Natural killer cell (primary cell): Measurements from ENCODE around the gene GALNT2. TPM values are rescaled to one million over a fixed set of nuclear protein-coding genes. Genes with fewer than 3 reads are reported as not detected.

Experiments used
- ATAC-seq, 3 donors: fragments of 150-1000 bp in 2 of 3; fragments of 200-7000 bp in 1 of 3; cut with Tn5 transposase; 1 replicate in 1 of 3; 2 replicates in 2 of 3; pipeline ENCODE4 v1.10.0; 2021; ENCODE audit warnings: mild to moderate bottlenecking in 2 of 3, moderate library complexity in 2 of 3
- DNase-seq, 2 donors: peaks; one replicate each; pipeline versions ENCODE4 v3.0.0 to v3.0.0-alpha.2; 2013 to 2021; ENCODE audit warnings: mixed read lengths in 1 of 2
- H3K27ac ChIP-seq: one replicate; pipeline ENCODE4 v1.5.1; 2013; ENCODE audit warnings: mild to moderate bottlenecking, low read length
- H3K27me3 ChIP-seq: one replicate; pipeline ENCODE4 v1.6.1; 2013; ENCODE audit warnings: low read length; ENCODE audit not compliant: control insufficient read depth, insufficient read depth
- H3K36me3 ChIP-seq: one replicate; pipeline ENCODE4 v1.6.1; 2013; ENCODE audit warnings: low read length; ENCODE audit not compliant: control insufficient read depth, insufficient read depth
- H3K4me1 ChIP-seq: one replicate; pipeline ENCODE4 v1.6.1; 2013; ENCODE audit warnings: low read length; ENCODE audit not compliant: control insufficient read depth, insufficient read depth
- H3K4me3 ChIP-seq: one replicate; pipeline ENCODE4 v1.5.1; 2013; ENCODE audit warnings: low read length
- H3K9me3 ChIP-seq: one replicate; pipeline ENCODE4 v1.6.1; 2013; ENCODE audit warnings: low read length; ENCODE audit not compliant: control insufficient read depth, insufficient read depth
- H3K27ac Mint-ChIP-seq, 2 donors: one replicate each; pipeline ENCODE4 v1.8.0; 2022; ENCODE audit warnings: mild to moderate bottlenecking in 2 of 2, mixed read lengths in 2 of 2, moderate library complexity in 1 of 2
- H3K27me3 Mint-ChIP-seq, 2 donors: one replicate each; pipeline ENCODE4 v1.8.0; 2022; ENCODE audit warnings: low read depth in 2 of 2, mixed read lengths in 2 of 2
- H3K36me3 Mint-ChIP-seq: one replicate; pipeline ENCODE4 v1.8.0; 2022; ENCODE audit warnings: mixed read lengths
- H3K4me1 Mint-ChIP-seq, 2 donors: one replicate each; pipeline ENCODE4 v1.8.0; 2022; ENCODE audit warnings: mixed read lengths in 2 of 2
- H3K4me3 Mint-ChIP-seq: one replicate; pipeline ENCODE4 v1.8.0; 2022; ENCODE audit warnings: mild to moderate bottlenecking, moderate library complexity, mixed read lengths
- H3K9me3 Mint-ChIP-seq, 2 donors: one replicate each; pipeline ENCODE4 v1.8.0; 2022; ENCODE audit warnings: mixed read lengths in 2 of 2
- CTCF ChIP-seq: fragments of 200-600 bp; IDR thresholded peaks from one replicate; pipeline ENCODE4 v1.8.0; 2022; ENCODE audit warnings: antibody characterized with exemption
- WGBS: methylation state at CpG from one replicate; pipeline ENCODE4 v1.1.7; 2013; ENCODE audit warnings: missing lambda C conversion rate; ENCODE audit not compliant: insufficient coverage; 5-methylcytosine and 5-hydroxymethylcytosine counted together
- intact Hi-C: fragments of 100-400 bp; cut with micrococcal nuclease; formaldehyde crosslinking; loops from one replicate; pipeline ENCODE4 v1.14.2; 2022
- total RNA-seq, 4 donors: library from RNA; stranded (reverse); fragments of 120-200 nt in 1 of 4; gene quantifications; one replicate each; pipeline versions ENCODE4 v1.2.3 to v1.2.4, GENCODE V29; 2013 to 2022

GALNT2 gene
- total RNA-seq, 3 donors from 2014 or later (not counting 1 experiment from before 2014, with no cell fraction given), result 31.2 to 53.6 (median 47.3) TPM

DNA sequence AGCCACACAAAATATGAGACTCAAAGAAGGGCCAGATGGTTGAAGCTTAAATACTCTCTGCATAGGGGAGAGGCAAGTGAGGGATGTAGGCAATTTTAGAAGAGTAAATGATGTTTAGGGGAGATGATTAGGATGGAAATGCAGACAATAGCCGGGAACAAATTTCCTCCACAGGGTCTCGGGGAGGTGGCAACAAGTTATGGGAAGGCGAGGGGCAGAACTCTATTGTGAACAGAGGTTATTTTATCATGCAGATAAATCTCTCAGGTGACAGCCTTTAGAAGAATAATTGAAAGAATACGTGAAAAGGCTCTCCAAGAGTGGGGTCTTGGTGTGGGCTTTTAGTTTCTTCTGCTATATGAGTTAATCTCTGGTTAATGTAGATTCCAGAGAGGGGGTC, 166.7 kb downstream of the GALNT2 start:
- no peak for ATAC-seq
- H3K9me3 Mint-ChIP-seq, result no peaks in the 10 kb centered on the region
- H3K36me3 Mint-ChIP-seq, result no peaks in the 10 kb centered on the region
- no peak for TF ChIP-seq CTCF
- intact Hi-C loops, result no loop called here
- DNase-seq, result no peak
- Histone ChIP-seq H3K27me3 (no peaks in the 10 kb centered on the region), H3K27ac (no peak overlapping the region), H3K4me3 (no peak overlapping the region), H3K4me1 (peaks cover 5% of the 10 kb centered on the region), H3K9me3 (no peaks in the 10 kb centered on the region), H3K36me3 (peaks cover 6% of the 10 kb centered on the region)
- peaks cover 20 to 22% of the 10 kb centered on the region in 2 donors for H3K4me1 Mint-ChIP-seq
- WGBS, result 98% methylated on average over 4 of the region's 4 CpGs
- no peaks in the 10 kb centered on the region for H3K27me3 Mint-ChIP-seq
- H3K27ac Mint-ChIP-seq, result no peak overlapping the region
- no peak overlapping the region for H3K4me3 Mint-ChIP-seq

GRCh38 chr1:230235876-230236275, 168.8 kb downstream of the GALNT2 start:
- Mint-ChIP-seq H3K27me3 (no peaks in the 10 kb centered on the region), H3K4me3 (no peak overlapping the region), H3K4me1 (peaks cover 15 to 19% of the 10 kb centered on the region in 2 donors), H3K36me3 (no peaks in the 10 kb centered on the region), H3K9me3 (peaks cover 0 to 3% of the 10 kb centered on the region in 2 donors), H3K27ac (no peak overlapping the region)
- H3K9me3 ChIP-seq, result no peaks in the 10 kb centered on the region
- no peak overlapping the region for H3K4me3 ChIP-seq
- H3K27me3 ChIP-seq, result no peaks in the 10 kb centered on the region
- ATAC-seq (no peak), DNase-seq (no peak)
- H3K4me1 ChIP-seq, result peaks cover 4% of the 10 kb centered on the region
- intact Hi-C loops, result no loop called here
- H3K36me3 ChIP-seq, result peaks cover 6% of the 10 kb centered on the region
- H3K27ac ChIP-seq, result no peak overlapping the region
- TF ChIP-seq CTCF, result no peak
- 94% methylated on average over 7 of the region's 7 CpGs for WGBS

- H3K27ac Mint-ChIP-seq, result no peak overlapping the region
- H3K27me3 Mint-ChIP-seq, result no peaks in the 10 kb centered on the region
- Histone ChIP-seq H3K4me1 (no peaks in the 10 kb centered on the region), H3K27me3 (no peaks in the 10 kb centered on the region), H3K36me3 (peaks cover 6% of the 10 kb centered on the region), H3K9me3 (no peaks in the 10 kb centered on the region), H3K27ac (no peak overlapping the region), H3K4me3 (no peak overlapping the region)
- 95% methylated on average over 10 of the region's 11 CpGs for WGBS
- no peaks in the 10 kb centered on the region for H3K36me3 Mint-ChIP-seq
- TF ChIP-seq CTCF, result no peak
- no peak overlapping the region for H3K4me3 Mint-ChIP-seq
- H3K4me1 Mint-ChIP-seq, result peaks cover 9 to 16% of the 10 kb centered on the region in 2 donors
- DNase-seq (no peak), ATAC-seq (no peak)
- intact Hi-C loops, result no loop called here
- peaks cover 0 to 7% of the 10 kb centered on the region in 2 donors for H3K9me3 Mint-ChIP-seq
Measured at GRCh38 chr1:230236301-230237008, 169.4 kb downstream of the GALNT2 start.

DNA sequence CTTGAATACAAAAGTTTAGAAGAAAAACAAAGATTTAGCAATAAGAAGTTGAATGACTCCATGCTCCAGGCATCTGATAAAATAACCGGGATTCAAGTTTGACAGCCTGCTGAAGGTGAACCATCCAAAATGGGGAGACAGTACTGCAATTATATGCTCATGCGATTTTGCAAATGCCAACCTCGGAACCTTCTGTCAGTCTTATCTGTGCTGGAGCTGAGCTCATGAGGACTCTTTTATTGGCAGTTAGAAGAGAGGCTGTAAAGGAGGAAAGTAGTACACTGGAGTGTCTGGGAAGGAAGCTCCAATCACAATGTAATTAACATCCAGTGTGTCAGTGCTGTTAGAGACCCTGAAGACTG, 170.0 kb downstream of the GALNT2 start:
- no peaks in the 10 kb centered on the region for H3K4me1 ChIP-seq
- Mint-ChIP-seq H3K27ac (no peak overlapping the region), H3K4me3 (no peak overlapping the region), H3K27me3 (no peaks in the 10 kb centered on the region), H3K9me3 (peaks cover 0 to 7% of the 10 kb centered on the region in 2 donors), H3K4me1 (peaks cover 4 to 12% of the 10 kb centered on the region in 2 donors), H3K36me3 (no peaks in the 10 kb centered on the region)
- TF ChIP-seq CTCF, result no peak
- no peak for DNase-seq
- H3K27ac ChIP-seq, result no peak overlapping the region
- 99% methylated on average over 3 of the region's 3 CpGs for WGBS
- H3K9me3 ChIP-seq, result no peaks in the 10 kb centered on the region
- intact Hi-C loops, result no loop called here
- H3K27me3 ChIP-seq, result no peaks in the 10 kb centered on the region
- ATAC-seq, result no peak
- H3K36me3 ChIP-seq, result peaks cover 6% of the 10 kb centered on the region
- H3K4me3 ChIP-seq, result no peak overlapping the region
